HG02885 (cell line): ENCODE measurements around the gene POGK.
"Not testable (repeated sequence)": the region's sequence is repeated elsewhere in the genome, so short reads cannot be mapped to it uniquely, and the experiment has no call there.

Experiments
- ATAC-seq: cut with Tn5 transposase; IDR thresholded peaks from one replicate; pipeline ENCODE4 v1.9.1; 2021; ENCODE audit warnings: mild to moderate bottlenecking; ENCODE audit not compliant: unreplicated experiment, poor library complexity

The POGK gene

DNA sequence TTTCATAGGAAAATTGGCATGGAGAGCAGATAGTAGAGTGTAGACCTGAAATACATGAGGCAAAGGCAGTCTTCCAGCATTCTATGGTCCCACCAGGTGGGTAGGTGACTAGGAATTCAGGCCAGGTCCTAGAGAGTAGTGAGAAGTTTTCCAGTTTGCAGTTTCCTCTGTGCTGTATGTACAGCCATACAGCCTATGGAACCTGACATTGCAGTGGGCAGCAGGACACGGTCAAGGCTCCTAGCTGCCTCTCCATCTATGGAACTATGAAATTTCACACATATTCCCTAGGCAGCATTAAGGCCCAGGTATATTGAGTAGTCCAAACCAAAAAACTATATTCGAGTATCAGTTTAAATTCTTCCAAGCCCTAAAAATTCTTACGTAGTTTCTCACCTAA lies 16.3 kb downstream of the POGK start:
- no peak for ATAC-seq

DNA sequence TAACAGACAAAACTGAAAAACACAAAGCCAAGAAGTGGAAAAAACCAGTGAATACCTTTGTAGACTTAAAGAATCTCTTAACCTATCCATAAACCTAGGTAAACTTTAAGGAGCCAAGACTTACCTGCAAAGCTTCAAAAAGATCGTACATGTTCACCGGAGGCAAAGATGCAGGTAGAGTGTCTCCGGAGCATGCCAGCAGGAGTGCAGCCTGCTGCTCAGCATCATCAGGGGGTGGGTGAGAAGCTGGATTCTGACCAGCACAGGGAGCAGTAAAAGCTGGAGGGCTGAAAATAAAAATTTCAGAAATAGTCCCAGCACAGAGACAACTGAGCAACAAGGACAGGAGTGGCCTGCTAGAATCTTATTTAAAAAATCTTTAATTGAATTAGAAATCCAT lies 18.7 kb downstream of the POGK start:
- ATAC-seq = no peak

DNA sequence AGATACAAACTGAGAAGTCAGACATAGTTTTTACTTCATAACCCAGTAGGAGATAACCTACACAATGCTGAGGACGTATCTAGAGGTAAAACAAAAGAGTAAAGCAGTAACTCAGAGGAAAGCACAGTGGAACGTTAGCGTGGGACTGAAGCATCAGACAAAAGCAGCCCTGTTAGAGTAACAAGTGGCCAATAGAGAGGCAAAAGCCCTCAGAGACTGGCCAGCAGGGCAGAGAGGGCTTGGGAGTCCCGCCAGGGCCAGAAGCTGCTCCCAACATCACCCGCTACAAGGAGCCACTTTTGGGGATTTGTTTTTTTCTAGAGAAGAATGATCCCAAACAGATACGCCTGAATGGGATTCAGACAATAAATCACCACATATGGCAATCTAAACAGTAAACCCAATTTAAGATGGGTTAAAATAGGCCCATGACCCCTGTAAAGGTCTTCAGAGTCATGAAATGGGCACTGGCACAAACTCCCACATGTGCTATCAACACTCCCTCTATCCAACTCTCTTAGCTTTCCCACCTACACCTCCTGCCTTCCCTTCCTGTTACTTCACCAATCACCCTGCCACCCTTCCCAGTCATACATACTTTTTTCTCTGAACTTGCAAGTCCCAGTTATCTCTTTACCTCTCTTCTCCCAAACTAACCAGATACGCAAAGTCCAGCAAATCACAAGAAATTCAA lies 19.6 kb downstream of the POGK start:
- no peak for ATAC-seq

DNA sequence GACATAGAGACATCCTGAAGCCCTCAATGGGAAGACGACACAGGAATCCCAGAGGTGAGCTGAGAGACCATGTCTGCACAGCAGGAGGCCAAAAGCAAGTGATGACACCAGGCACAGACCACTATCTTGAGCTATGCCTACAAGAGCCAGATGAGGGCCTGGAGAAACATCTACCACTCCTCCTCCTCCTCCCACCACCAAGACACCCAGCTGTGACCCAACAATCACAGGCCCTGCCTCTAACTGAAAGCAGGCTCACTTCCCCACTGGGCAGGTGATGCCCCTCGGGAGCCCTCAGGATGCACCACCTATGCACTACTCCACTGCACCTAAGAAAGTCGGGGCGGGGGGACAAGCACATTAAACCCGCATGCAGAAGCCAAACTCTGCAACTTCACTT lies 20.3 kb downstream of the POGK start:
- no peak for ATAC-seq

DNA sequence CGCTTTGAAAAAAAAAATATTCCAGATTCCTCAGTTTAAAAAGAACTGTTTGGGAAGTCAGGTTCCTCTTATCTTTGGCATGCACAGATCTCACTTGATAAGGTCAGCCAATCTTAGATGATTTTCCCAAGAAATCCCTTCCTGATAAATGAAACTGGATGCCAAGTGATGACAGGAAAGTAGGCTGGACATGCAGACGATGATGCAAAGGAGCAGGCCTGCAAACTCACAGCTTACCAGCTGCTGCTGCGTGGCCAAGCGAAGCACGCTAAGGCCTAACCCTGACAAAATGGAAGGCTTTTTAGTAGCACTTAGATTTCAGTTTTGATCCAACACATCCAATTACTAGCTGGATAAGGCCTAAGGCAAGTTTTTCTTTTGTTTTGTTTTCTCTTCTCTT lies 26.7 kb downstream of the POGK start:
- ATAC-seq = no peak

DNA sequence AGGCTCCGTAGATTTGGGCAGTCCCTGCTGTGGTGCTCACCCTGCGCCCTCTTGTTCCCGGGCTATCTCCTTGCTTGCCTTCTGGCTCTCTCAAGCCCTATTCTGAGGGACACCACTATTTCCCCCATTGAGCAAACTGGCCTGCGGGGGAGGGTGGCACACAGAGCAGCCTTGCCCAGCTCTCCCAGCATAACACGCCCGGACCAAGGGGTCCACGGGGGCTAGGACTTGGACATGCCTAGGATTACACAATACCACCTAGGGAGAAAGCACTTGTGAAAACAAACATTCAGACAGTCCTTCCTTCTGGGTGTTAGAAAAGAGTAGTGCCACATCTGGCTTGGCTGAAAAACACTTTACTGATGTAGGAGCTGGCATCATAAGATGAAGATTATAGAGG lies 29.4 kb downstream of the POGK start:
- no peak for ATAC-seq

DNA sequence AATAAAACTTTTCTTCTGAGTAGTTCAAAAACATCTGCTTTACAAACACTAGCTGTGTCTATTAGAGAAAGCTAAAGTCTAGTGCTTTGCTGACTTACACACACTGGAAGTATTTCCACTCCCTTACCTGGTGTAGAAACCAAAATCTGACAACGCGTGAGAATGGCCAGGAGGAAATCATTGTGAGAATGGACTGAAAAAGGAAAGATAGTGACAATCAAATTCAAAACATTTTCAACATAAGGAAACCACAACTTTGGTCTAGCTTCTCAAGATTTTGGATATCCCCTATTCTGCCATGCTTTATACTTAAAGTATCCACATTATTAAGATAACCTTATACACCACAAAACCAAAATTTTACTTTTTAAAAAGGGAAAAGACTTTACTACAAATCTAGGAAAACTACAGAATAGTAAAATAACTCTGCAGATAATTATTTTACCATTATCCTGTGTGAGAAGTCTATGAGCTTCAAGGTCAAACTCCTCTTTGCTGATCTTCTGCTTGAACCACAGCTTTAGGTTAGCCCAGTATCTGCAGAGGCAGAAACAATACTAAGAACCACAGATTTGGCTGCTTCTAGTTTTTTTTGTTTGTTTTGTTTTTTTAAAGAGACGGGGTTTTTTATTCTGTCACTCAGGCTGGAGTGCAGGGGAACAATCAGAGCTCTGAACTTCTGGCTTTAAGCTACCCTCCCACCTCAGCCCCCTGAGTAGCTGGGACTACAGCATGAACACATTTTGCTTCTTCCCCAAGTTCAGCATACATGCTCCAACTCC lies 30.2 kb downstream of the POGK start:
- ATAC-seq = no peak

DNA sequence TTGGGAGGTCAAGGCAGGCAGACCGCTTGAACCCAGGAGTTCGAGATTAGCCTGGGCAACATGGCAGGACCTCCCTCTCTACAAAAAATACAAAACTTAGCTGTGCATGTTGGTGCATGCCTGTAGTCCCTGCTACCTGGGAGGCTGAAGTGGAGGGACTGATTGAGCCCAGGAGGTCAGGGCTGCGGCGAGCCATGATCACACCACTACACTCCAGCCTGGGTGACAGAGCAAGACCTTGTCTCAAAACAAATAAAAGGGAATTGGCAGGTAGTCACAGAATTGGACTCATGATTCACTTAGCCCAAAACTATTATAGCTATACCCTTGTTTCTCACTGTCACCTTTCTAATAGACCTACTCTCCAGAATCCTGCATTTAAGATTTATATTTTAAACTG lies 31.3 kb downstream of the POGK start:
- no peak for ATAC-seq

DNA sequence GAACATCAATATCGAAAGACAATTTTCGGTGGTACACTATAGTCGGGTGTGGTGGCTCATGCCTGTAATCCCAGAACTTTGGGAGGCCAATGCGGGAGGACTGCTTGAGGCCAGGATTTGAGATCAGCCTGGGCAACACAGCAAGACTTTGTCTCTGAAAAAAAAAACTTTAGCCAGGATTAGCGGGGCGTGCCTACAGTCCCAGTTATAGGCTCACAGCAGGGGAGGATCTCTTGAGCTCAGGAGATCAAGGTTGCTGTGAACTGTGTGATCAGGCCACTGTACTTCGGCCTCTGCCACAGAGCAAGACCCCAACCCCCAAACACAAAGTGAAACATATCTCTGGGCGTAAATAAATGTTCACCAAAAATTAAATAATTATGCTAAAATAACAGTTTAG lies 35.2 kb downstream of the POGK start:
- ATAC-seq = no peak

DNA sequence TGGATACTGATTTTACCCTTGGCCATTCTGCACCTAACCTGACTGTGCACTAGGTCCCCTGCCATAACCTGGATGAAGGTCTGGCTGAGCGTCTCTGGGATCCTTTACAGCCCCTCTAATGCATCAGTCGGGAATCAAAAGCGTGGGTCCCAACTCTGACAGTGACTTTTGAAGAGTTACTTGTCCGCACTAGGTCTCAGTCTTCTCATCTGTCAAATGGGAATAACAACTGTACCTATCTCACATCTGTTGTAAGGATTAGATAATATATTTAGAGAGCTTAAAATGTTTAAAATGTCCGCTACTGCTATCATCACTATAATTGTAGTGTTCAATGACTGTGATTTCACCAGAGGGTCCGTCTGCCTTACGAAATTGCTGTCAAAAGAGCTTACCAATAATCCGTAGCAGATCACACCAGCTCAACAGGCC lies 36.0 kb downstream of the POGK start:
- ATAC-seq = no peak

DNA sequence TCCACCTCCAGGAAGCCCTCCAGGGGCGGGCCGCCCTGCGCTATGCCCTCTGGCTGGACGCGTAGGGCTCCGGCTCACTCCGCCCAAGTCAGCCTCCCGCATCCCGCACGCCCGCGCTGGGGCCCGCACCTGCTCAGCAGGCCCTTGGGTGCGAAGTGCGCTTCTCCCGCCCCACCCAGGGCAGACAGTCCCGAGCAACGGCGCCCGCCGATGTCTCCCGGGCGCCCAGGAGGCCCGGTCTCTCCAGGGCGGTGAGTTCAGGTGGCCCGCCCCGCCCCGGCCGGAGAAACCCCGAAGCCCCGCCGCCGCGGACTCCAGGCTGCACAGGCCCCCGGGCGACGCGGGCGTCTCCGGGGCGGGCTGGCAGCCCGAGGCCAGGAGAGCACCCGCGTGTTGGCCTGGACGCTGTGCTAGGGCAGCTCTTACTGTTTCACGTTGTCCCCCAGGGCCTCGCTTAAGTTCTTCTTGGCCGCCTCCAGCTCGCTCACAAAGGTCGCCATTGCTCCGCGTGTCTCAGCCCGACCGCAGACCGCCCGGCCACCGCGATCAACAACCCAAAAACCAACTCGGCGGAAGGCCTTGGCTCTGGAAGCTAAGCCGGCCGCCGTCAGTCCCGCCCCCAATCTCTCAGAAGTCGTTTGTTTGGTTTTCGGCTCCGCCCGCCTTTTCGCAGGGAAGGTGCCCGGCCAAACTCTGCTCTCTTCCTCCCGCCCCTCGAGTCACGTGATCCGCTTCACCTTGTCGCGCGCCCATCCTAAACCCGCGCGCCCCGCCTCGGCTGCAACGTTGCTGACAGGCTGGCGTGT lies 36.7 kb downstream of the POGK start, which contains the start of gene TADA1:
TADA1 (minus strand) TSS at position 531 of the 806 bp plus-strand sequence; CDS start at position 500, 31 bp downstream.
- peak; percentile 88 for ATAC-seq

DNA sequence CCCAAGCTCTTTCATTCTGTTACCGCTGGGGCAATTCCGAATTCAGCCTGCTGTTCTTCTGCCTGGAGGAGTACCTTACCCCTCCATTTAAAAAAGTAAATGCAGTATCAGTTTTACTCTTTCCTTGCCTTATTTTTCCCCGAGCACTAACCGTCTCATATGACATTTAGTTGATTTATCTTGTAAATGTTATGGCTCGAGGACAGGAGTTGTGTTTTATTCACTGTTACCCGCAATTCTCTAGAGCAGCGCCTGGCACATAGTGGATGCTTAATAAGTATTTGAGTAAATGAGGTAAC lies 37.2 kb downstream of the POGK start:
- ATAC-seq = peak; percentile 3

DNA sequence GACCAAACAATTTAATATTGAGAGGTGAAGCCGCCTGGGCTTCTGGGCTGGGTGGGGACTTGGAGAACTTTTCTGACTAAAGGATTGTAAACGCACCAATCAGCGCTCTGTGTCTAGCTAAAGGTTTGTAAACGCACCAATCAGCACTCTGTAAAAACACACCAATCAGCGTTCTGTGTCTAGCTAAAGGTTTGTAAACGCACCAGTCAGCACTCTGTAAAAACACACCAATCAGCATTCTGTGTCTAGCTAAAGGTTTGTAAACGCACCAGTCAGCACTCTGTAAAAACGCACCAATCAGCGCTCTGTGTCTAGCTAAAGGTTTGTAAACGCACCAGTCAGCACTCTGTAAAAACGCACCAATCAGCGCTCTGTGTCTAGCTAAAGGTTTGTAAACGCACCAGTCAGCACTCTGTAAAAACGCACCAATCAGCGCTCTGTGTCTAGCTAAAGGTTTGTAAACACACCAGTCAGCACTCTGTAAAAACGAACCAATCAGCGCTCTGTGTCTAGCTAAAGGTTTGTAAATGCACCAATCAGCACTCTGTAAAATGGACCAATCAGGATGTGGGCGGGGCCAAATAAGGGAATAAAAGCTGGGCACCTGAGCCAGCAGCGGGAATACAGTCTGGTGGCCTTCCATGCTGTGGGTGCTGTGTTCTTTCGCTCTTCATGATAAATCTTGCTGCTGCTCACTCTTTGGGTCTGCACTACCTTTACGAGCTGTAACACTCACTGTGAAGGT lies 39.1 kb downstream of the POGK start:
- ATAC-seq = not testable (repeated sequence)

DNA sequence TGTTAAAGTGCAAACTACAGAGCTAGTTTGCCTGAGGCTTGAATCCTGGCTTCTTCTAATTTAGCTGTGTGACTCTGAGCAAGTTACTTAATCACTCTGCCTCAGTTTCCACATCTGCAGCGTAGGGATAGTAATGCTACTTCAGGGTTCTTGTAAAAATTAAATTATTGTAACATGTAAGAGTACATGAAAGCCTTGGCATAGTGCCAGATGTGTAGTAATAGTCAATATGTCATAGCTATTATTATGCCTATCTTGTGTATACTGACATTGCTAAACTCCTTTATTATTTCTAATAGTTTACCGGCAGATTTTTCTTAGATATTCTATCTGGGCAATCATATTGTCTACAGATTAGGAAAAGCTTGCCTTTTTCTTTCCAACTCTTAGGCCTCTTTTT lies 43.6 kb downstream of the POGK start:
- no peak for ATAC-seq

DNA sequence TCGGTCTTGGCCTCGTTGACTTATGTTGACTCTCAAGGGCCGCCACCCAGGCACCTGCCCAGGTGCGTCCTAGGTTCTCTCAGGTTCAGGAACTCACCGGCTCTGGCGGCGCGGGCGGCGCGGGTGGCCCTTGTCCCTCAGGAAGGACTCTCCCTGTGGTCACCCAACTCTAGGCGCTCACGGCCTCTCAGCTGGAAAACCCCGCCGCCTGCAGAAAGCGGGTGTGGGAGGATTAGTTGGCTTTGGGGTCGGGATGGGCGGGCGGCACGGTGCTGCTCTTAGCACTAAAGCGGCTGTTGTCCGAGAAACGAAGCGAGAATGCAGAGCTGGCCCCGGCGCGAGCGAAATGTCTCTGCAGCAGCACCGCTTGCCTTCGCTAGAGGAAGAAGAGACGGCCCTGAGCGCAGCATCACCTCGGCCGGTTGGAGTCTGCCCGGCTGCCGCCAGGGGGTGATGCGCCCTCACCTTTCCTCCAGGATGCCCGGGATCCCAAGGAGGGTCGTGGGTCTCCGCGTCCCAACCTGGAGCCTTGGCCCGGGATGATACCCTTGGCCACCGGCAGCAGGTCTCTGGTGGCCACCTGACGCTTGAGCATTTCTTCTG lies 44.9 kb downstream of the POGK start:
- no peak for ATAC-seq

DNA sequence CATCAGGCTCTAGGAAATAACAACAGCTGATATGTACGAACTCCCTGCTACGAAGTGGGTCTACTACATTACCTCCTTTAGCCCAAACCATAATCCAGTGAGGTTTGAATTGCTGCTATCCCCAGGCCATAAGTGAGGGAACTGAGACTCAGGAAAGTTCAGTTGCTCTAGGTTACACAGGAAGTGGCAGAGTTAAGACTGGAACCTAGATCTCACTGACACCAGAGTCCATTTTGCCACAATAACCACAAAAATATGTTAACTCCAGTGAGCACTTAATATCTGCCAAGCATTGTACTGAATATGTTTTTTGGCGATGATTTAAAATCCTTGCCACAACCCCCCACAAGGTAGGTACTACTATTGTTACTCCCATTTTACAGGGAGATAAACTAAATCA lies 45.7 kb downstream of the POGK start:
- ATAC-seq = no peak

DNA sequence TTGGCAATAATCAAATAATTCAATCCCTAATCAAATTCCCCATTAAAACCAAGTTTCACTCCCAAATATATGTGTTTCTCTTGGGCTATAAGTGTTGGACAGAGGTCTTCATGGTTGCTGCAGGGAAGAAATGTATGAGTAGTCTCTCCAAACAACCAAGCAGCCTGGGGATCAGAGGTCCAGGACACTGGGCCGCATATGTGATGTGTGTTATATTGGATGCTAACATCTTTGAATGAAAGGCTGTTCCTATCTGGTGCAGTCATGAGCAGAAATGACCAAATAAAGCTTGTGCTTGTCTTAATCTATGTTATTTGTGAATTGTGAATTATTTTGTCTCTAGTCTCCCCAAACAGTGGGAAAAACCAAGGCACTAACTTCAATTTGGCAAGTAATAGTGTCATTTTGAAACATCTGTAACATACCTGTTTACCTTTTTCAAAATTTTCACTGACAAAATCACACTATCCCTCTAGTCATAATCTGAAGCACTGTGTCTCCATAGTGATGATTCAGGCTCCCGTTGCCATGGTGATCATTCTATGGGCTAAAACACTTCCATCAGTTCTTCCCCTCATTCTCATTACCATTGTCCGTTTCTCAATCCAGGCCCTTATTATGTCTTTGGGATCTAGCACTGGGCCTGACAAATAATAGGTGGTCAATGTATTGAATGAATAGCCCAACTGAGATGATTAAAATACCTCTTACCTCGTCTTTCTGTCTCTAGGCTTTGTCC lies 49.3 kb downstream of the POGK start:
- no peak for ATAC-seq

DNA sequence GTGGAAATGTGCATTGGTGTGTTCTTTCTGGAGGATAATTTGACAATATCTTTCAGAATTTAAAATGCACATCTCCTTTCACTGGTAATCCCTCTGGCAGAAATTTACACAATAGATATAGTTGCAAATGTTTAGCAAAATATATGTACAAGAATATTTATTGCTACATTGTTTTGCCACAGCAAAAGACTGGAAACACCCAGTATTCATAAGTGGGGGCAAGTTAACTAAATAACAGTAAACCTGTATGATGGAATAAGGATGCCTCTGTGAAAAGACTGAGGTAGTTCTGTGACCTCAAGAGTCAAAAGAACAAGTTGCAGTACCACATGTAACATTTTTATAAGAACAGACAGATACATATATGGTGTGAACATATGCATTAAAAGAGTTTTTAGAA lies 50.5 kb downstream of the POGK start:
- no peak for ATAC-seq

DNA sequence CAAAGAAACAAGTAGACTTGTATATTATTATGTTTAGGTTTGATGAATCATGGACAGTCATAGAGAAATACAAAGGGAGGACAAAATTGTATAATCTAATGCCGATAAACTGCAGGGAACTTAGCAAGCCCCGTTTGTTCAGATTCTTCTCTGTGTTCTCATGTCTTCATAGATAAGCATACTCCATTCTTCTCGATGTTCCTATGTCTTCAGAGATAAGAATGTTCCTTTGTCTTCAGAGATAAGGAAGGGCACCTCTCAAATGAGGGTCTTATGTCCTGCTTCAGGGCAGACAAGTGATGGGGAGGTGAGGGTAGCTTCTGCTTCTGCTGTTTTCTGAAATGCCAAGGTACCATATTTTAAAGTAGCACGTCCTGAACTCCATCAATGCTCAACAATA lies 56.5 kb downstream of the POGK start:
- no peak for ATAC-seq

DNA sequence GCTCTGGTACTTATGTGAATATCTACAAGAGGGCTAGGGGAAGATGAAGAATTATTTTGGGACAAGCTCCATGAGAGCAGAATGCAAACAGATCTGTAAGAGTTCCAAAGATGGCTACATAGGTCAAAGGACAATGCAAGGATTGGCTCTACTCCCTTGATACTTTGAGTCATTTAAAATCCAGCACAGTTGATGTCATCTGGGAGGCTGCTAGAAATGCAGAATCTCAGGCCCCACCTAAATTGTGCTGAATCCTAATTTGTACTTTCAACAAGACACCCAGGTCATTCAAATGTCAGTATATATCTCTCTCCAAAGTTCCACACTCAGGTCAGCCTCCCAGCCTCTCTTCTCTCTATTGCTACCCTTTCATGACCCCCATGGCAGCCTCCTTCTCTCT lies 60.5 kb downstream of the POGK start:
- ATAC-seq = no peak
